ENCODE results near the gene LTBP3.

LTBP3 gene

GRCh38 chr11:65489706-65490320 is 68.3 kb downstream of the LTBP3 start:
- no peak for DNase-seq (ENCODE audit: low spot score)
- no peak for TF ChIP-seq CTCF (IDR thresholded peaks at IDR 0.05; ENCODE audit: extremely low read depth, missing control alignments)

GRCh38 chr11:65489035-65489705 is 69.0 kb downstream of the LTBP3 start:
- TF ChIP-seq CTCF (IDR thresholded peaks at IDR 0.05; ENCODE audit: extremely low read depth, missing control alignments): no peak
- no peak for DNase-seq (ENCODE audit: low spot score)

All from GM20000 (cell line).